NCI-H1694 treated with DMSO at 0.1 percent for 48 hours (cell line): ENCODE data around the gene ADORA1.

Experiments
- DNase-seq: peaks from one replicate; lab custom pipeline; 2025; lab: John Stamatoyannopoulos, UW

Gene ADORA1

DNA sequence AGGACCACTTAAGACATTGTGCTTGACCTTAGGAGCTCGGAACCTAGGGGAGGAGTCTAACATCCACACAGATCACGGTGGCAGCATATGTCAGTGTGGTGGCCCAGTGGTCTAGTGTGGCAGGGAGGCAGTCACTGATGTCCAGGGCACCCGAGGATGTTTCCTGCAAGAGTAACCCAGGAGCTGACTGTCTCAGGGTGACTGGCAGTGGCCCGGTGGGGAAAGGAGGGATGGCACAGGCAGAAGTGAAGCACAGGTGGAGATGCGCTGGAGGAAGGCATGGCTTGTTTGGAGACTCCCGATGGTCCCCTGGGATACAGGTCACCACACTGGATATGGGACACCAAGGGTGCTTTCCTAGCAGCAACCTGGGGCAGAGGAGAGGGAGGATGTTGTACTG lies 85.6 kb downstream of the ADORA1 start:
- DNase-seq: no peak

DNA sequence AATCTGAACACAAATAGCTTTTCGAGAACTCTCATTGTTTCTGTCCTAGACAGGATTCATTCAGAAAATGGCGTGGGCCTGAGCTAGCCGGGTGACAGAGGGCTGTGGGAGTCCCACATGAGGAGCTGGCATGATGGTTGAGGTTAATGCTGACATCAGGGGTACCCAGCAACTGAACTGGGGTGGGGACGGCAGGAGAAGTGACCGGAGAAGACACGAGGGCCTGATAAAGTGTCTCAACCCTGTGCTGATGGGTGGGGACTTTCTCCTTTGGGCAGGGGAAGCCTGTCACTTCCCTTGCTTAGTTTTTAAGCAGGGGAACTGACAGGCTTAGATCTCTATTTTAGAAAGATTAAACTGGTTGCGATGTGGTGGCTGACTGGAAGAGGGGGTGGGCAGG lies 87.3 kb downstream of the ADORA1 start:
- no peak for DNase-seq

DNA sequence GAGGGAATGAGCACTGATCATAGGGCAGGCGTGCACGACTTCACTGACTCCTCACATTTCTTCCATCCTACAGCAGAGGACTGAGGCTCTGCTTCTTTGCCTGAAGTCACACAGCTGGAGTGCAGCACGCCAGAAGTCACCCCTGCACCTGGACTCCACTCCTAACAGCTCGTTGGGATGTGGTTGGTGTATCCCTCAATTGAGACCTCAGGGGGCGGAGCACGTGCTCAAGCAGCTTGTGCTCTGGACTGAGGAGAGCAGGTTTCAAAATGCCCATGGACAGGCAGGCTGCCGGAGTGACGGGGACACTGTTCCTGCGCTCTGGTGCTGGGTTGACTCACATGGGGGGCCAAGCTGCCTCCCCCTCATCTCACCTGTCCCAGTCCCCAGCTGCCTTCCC lies 88.0 kb downstream of the ADORA1 start:
- no peak for DNase-seq

DNA sequence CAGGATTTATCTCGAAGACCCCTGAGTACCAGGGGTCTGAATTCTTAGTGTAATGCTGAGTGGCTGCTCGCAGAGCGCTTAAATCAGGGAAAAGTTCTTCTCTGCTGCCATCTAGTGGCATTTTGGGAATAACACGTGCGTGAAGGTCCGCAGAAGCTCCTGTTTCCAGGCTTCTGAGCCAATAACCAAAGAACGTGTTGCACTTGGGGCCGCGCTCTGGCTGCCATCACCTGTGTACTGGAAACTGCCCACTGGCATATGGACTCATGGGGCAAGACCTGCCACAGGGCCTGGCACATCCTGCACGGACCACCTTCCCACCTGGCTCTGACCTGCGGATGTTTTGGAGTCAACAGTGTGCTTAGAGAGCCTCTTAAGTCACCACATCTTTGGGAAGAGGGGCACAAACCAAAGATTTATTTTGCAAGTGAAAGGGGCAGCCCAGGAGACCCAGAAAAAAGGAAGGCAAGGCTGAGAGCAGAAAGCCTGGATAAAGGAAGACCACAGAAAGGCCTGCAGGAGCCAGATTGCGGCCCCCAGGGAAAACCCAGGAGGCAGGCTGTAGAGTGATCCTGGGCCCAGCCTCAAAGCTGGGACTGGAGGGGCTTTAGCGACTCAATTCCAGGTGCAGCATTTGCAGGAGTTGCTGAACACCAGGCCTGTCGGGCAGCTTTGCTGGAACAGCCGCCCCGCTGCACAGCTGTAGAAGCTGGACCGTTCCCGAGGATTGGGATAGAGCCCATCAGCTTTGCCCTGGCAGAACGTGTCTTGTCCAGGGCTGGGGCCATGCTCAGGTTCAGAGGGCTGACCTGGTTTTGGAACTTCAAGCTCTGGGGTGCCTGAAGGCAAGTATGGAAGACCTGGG lies 89.0 kb downstream of the ADORA1 start:
- peak; percentile 83 for DNase-seq
